GM23338 (cell line): Measurements from ENCODE around the gene MAP3K15. TPM values are rescaled to one million over a fixed set of nuclear protein-coding genes. Genes with fewer than 3 reads are reported as not detected.

Experiments
- ATAC-seq: fragments of 200-7000 bp; cut with Tn5 transposase; 3 replicates; pipeline ENCODE4 v1.9.1; 2020
- DNase-seq: peaks from one replicate; pipeline ENCODE4 v3.0.0-alpha.2; 2015; ENCODE audit warnings: low spot score
- H2AFZ ChIP-seq: fragments of 200-600 bp; sonication (generic); 2 replicates; pipeline ENCODE4 v1.8.0; 2016; ENCODE audit warnings: antibody characterized with exemption, mild to moderate bottlenecking, moderate library complexity
- H3F3A ChIP-seq: fragments of 200-600 bp; sonication (generic); replicated peaks from 2 replicates; pipeline ENCODE4 v1.8.0; 2017; ENCODE audit warnings: antibody characterized with exemption, mixed run types, low read depth
- H3K27ac ChIP-seq: fragments of 200-600 bp; sonication (generic); 2 replicates; pipeline ENCODE4 v1.6.1; 2016; ENCODE audit warnings: low read depth
- H3K27me3 ChIP-seq: fragments of 200-600 bp; sonication (generic); 2 replicates; pipeline ENCODE4 v1.8.0; 2016; ENCODE audit warnings: mild to moderate bottlenecking, mixed run types, moderate library complexity; ENCODE audit not compliant: insufficient read depth
- H3K36me3 ChIP-seq: fragments of 200-600 bp; sonication (generic); 2 replicates; pipeline ENCODE4 v1.8.0; 2016; ENCODE audit warnings: mild to moderate bottlenecking; ENCODE audit not compliant: insufficient read depth
- H3K4me1 ChIP-seq: fragments of 200-600 bp; sonication (generic); 2 replicates; pipeline ENCODE4 v1.8.0; 2016; ENCODE audit warnings: mild to moderate bottlenecking, moderate library complexity; ENCODE audit not compliant: insufficient read depth
- H3K4me2 ChIP-seq: fragments of 200-600 bp; sonication (generic); 2 replicates; pipeline ENCODE4 v1.7.1; 2017; ENCODE audit warnings: mixed run types
- H3K4me3 ChIP-seq: fragments of 200-600 bp; sonication (generic); 2 replicates; pipeline ENCODE4 v1.6.1; 2016; ENCODE audit warnings: mixed run types
- H3K79me2 ChIP-seq: fragments of 200-600 bp; sonication (generic); replicated peaks from 2 replicates; pipeline ENCODE4 v1.8.0; 2017; ENCODE audit warnings: mild to moderate bottlenecking; ENCODE audit not compliant: insufficient read depth
- H3K9me2 ChIP-seq: fragments of 200-600 bp; sonication (generic); 2 replicates; pipeline ENCODE4 v1.8.0; 2017; ENCODE audit not compliant: insufficient read depth
- H4K20me1 ChIP-seq: fragments of 200-600 bp; sonication (generic); replicated peaks from 2 replicates; pipeline ENCODE4 v1.8.0; 2017; ENCODE audit warnings: mild to moderate bottlenecking; ENCODE audit not compliant: insufficient read depth
- H3K27ac Mint-ChIP-seq: 2 replicates; pipeline ENCODE4 v1.8.0; 2020; ENCODE audit warnings: inconsistent platforms, mild to moderate bottlenecking, moderate library complexity, mixed read lengths
- H3K27me3 Mint-ChIP-seq: 3 replicates; pipeline ENCODE4 v1.8.0; 2022; ENCODE audit warnings: low read depth, mild to moderate bottlenecking, moderate library complexity, mixed read lengths, inconsistent platforms; ENCODE audit not compliant: insufficient read depth, poor library complexity
- H3K36me3 Mint-ChIP-seq: 3 replicates; pipeline ENCODE4 v1.8.0; 2021; ENCODE audit warnings: low read depth, mild to moderate bottlenecking, inconsistent platforms, moderate library complexity, mixed read lengths
- H3K4me1 Mint-ChIP-seq: 3 replicates; pipeline ENCODE4 v1.8.0; 2020; ENCODE audit warnings: mild to moderate bottlenecking, inconsistent platforms, mixed read lengths
- H3K4me3 Mint-ChIP-seq: 3 replicates; pipeline ENCODE4 v1.8.0; 2021; ENCODE audit warnings: moderate library complexity, mild to moderate bottlenecking, inconsistent platforms, mixed read lengths
- H3K9me3 Mint-ChIP-seq: 3 replicates; pipeline ENCODE4 v1.8.0; 2020; ENCODE audit warnings: moderate library complexity, mild to moderate bottlenecking, inconsistent platforms, mixed read lengths
- ETS1 ChIP-seq: IDR thresholded peaks from 2 replicates; pipeline ENCODE4 v1.6.1; 2016; ENCODE audit warnings: antibody characterized with exemption
- EZH2phosphoT487 ChIP-seq: fragments of 200-600 bp; sonication (generic); IDR thresholded peaks from one replicate; pipeline ENCODE4 v1.8.1; 2018; ENCODE audit warnings: antibody characterized with exemption; ENCODE audit not compliant: unreplicated experiment
- JUNB ChIP-seq: IDR thresholded peaks from one replicate; pipeline ENCODE4 v1.6.1; 2016; ENCODE audit warnings: antibody characterized with exemption; ENCODE audit not compliant: unreplicated experiment
- NANOG ChIP-seq: IDR thresholded peaks from 2 replicates; pipeline ENCODE4 v1.6.1; 2016; ENCODE audit warnings: antibody characterized with exemption, borderline replicate concordance
- REST ChIP-seq: IDR thresholded peaks from one replicate; pipeline ENCODE4 v1.6.1; 2018; ENCODE audit warnings: antibody characterized with exemption; ENCODE audit not compliant: unreplicated experiment
- ZNF114 ChIP-seq: fragments of 250-450 bp; sonication (Bioruptor Pico); IDR thresholded peaks from 2 replicates; pipeline ENCODE4 v1.5.0; 2020; ENCODE audit warnings: mild to moderate bottlenecking, moderate library complexity
- long read RNA-seq: library from polyadenylated mRNA; unstranded; transcript quantifications from one replicate; pipeline ENCODE4 v2.0.0, GENCODE V29; 2020; ENCODE audit not compliant: unreplicated experiment
- polyA plus RNA-seq: library from polyadenylated mRNA; unstranded; fragments of >200 nt; fragmentation: Nextera tagmentation; extraction: Ambion mirVana; gene quantifications from 2 replicates; pipeline ENCODE4 v1.2.1, GENCODE V29; 2016
- total RNA-seq: library from RNA; depleted of rRNA; stranded (reverse); fragments of >200 nt; shearing (Covaris generic); gene quantifications from 2 replicates; pipeline ENCODE4 v1.2.3, GENCODE V29; 2014; rRNA removed

The MAP3K15 gene, protein sequence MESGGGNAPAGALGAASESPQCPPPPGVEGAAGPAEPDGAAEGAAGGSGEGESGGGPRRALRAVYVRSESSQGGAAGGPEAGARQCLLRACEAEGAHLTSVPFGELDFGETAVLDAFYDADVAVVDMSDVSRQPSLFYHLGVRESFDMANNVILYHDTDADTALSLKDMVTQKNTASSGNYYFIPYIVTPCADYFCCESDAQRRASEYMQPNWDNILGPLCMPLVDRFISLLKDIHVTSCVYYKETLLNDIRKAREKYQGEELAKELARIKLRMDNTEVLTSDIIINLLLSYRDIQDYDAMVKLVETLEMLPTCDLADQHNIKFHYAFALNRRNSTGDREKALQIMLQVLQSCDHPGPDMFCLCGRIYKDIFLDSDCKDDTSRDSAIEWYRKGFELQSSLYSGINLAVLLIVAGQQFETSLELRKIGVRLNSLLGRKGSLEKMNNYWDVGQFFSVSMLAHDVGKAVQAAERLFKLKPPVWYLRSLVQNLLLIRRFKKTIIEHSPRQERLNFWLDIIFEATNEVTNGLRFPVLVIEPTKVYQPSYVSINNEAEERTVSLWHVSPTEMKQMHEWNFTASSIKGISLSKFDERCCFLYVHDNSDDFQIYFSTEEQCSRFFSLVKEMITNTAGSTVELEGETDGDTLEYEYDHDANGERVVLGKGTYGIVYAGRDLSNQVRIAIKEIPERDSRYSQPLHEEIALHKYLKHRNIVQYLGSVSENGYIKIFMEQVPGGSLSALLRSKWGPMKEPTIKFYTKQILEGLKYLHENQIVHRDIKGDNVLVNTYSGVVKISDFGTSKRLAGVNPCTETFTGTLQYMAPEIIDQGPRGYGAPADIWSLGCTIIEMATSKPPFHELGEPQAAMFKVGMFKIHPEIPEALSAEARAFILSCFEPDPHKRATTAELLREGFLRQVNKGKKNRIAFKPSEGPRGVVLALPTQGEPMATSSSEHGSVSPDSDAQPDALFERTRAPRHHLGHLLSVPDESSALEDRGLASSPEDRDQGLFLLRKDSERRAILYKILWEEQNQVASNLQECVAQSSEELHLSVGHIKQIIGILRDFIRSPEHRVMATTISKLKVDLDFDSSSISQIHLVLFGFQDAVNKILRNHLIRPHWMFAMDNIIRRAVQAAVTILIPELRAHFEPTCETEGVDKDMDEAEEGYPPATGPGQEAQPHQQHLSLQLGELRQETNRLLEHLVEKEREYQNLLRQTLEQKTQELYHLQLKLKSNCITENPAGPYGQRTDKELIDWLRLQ (N-terminal part only)
- 1.4 and 3.1 TPM in 2 replicates for total RNA-seq
- polyA plus RNA-seq = 0.40 and 0.45 TPM in 2 replicates
- long read RNA-seq, partial matches to known transcripts = 3 of 4 reads
- long read RNA-seq, other reads (novel, unspliced or antisense) = 1 of 4 reads

GRCh38 chrX:19514791-19515614 lies at the start of gene MAP3K15:
TSS of gene MAP3K15 (minus strand) at chrX:19515508. CDS start at chrX:19515261, 247 bp downstream.
- peaks cover 10% of the 10 kb centered on the region; the same call in 1 of the 2 replicates for H3K27me3 ChIP-seq
- peak within 1 kb of the TSS; percentile 81 for H3K4me2 ChIP-seq
- H4K20me1 ChIP-seq = no peaks in the 10 kb centered on the region
- H3F3A ChIP-seq = no peaks in the 10 kb centered on the region
- peak within 1 kb of the TSS; percentile 63 for H3K4me3 ChIP-seq
- TF ChIP-seq ZNF114 (CRISPR knock-in tag) (no peak), NANOG (no peak), EZH2phosphoT487 (no peak), REST (no peak), ETS1 (no peak), JUNB (no peak)
- H3K4me3 Mint-ChIP-seq = peak within 1 kb of the TSS; percentile 62
- no peaks in the 10 kb centered on the region for H3K36me3 Mint-ChIP-seq
- peak; percentile 82 for ATAC-seq
- H2AFZ ChIP-seq = peak within 1 kb of the TSS; percentile 94
- no peaks in the 10 kb centered on the region for H3K36me3 ChIP-seq
- peaks cover 4% of the 10 kb centered on the region; the same call in 2 of the 3 replicates for H3K4me1 Mint-ChIP-seq
- peaks cover 5% of the 10 kb centered on the region for H3K27me3 Mint-ChIP-seq
- H3K9me3 Mint-ChIP-seq = no peaks in the 10 kb centered on the region; the same call in 2 of the 3 replicates
- H3K27ac Mint-ChIP-seq = no peak within 1 kb of the TSS
- no peak within 1 kb of the TSS for H3K27ac ChIP-seq
- H3K79me2 ChIP-seq = no peaks in the 10 kb centered on the region
- no peaks in the 10 kb centered on the region for H3K9me2 ChIP-seq
- H3K4me1 ChIP-seq = no peaks in the 10 kb centered on the region
- peak; percentile 61 for DNase-seq
